Posterior cingulate gyrus (tissue), 11 donors: Measurements from ENCODE around the gene AAK1.
"Not testable (repeated sequence)": the region's sequence is repeated elsewhere in the genome, so short reads cannot be mapped to it uniquely, and the experiment has no call there.

Source experiments
- DNase-seq, 10 donors: peaks; one replicate each; pipeline versions ENCODE4 v3.0.0 to v3.0.0-alpha.2; 2020 to 2021; ENCODE audit warnings: mixed read lengths in 3 of 10
- intact Hi-C: fragments of 100-400 bp; cut with DNase I; formaldehyde crosslinking; loops from one replicate; pipeline ENCODE4 v1.15.1; 2023

Gene AAK1

DNA sequence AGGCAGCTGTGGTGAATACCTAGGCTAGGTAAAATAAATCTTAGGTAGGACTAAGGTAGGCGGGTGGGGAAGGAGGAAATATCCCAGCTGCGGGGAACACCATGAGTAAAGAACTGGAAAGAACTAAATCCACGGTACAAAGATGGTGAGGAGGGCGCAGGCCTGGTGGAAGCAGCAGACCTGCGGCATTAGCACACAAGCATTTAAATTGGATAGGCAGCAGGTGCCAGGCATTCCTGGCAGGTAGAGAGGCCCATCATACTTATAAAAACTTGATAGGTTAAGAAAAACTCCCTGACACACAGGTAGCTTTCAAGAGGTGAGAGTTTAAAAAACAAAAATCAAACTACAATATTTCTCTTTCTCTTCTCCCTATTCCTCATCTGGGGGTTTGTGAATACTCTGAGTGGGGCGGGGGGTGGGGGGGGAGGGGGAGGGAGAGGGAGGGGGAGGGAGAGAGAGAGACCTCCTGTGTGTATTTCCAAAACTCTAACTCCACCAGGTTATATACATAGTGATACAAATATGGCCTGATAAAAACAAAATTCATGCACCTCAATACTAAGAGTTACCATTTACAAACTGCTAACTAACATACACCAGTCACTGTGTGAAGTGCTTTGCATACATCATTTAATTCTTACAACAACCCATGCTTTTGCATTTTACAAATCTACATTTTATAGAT lies 13.5 kb downstream of the AAK1 start:
- no peak for DNase-seq
- intact Hi-C loops: no loop called here

DNA sequence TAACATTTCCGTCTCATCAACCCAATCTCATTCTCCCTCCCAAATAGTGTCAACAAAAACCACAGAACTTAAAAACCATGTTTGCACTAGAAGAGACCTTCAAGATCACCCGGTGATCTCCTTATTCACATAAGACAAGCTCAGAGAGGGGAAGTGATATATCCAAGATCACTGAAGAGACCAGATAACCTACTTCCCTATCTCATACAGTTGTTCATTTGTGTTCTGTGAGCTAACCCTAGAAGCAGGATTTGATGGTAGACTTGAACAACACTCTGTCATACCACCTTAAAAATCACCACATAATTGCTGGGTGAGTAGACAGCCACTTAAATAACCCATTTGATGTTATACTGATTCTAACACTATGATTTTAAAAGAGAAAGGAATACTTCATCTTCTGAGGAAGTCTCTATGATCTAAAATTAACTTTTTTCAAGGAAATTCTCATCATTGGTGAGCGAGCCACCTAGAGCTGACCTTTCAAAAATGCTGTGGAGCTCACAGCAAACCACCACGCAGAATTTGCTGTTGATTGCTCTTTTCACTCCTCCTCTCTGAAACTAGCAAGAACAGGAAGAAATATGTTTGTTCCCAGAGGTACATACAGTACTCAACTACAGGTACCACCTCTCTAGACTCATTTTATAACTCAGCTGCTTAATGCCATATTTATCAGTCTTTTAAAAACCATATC lies 15.1 kb downstream of the AAK1 start:
- no peak for DNase-seq
- intact Hi-C loops: no loop called here

DNA sequence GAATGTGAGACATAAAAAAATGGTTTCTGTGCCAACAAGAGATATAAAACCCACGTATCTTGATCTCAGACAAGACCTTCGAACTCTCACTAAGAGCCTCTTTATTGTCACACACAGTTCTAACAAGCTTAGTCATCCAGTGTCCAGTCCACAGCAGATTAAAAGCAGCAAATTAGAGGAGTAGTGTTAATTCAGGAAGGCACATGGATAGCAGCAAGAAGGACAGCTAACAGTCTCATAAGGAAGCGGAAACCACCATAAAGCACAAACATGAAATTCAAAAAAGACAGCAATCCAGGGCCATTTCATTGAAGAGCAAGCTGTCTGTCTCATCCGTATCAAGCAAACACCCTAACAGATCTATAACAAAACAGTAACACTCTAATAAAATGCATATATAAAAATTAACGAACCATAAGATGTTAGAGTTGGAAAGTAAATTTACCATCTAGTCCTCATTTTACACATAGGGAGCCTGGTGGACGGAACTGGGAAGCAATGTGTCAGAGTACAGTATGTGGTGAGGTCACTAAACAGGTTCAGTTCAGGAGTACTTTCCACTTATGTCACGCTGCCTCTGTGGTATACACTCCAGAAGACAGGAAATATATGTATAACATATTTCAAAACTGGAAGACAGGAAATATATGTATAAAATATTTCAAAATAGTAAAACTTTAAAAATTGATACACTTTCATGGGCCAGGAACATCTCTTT lies 18.3 kb downstream of the AAK1 start:
- DNase-seq: no peak
- intact Hi-C loops: no loop called here

DNA sequence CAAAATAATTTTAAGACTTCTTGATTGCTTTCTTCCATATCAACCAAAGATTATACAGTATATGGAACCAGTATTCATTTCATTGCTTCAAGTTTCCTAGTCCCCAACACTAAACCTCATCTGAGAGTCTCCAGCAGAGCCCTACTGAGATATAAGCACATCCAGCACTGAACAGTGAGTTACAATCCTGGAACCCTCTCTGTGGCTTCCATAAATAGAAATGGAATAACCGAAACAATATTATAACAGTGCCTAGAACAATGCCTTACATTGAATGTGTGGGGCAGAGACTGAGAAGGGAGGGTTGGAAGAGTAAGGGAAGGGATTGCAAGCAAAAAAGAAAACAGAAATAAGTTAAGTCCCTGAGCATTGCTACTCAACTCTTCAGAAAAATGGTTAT lies 18.9 kb downstream of the AAK1 start:
- intact Hi-C loops: no loop called here

DNA sequence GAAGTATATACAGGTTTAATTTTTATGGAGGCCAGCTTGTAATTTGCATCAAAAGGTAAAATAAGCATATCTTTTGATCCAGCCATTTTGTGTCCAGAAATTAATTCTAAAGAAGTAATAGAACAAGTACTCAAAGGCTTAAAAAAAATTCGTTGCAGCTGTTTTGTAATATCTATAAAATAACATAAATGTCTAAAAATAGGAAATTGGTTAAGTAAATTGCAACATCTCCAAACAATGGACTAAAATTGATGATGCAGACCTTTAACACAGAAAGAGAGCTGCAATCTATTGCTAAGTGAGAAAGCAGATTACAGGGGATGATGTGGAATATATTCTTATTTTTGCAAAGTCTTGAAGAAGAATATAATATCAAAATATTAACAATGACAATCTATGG lies 19.4 kb downstream of the AAK1 start:
- DNase-seq: no peak
- intact Hi-C loops: no loop called here

More for the DNA sequence above, 18.9 kb downstream of the AAK1 start:
- DNase-seq: no peak

DNA sequence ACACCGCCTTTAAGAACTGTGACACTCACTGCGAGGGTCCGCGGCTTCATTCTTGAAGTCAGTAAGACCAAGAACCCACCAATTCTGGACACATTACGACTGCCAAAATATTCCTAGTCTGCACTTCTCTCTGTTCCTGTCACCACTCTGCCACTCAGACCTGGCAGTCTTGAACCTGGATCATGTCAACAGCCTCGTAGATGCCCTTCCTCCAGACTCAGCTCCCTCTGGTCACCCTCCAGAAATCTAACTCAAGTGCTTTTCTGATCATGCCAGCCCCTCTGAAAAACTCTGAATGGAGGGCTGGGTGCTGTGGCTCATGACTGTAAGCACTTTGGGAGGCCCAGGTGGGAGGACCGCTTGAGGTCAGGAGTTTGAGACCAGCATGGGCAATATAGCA lies 20.3 kb downstream of the AAK1 start:
- no peak for DNase-seq
- intact Hi-C loops: no loop called here

DNA sequence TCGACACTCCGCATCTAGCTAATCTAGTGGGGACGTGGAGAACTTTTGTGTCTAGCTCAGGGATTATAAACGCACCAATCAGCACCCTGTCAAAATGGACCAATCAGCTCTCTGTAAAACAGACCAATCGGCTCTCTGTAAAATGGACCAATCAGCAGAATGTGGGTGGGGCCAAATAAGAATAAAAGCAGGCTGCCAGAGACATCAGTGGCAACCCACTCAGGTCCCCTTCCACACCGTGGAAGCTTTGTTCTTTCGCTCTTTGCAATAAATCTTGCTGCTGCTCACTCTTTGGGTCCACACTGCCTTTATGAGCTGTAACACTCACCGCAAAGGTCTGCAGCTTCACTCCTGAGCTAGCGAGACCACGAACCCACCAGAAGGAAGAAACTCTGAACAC lies 20.7 kb downstream of the AAK1 start:
- DNase-seq, intact Hi-C loops: not testable (repeated sequence)

DNA sequence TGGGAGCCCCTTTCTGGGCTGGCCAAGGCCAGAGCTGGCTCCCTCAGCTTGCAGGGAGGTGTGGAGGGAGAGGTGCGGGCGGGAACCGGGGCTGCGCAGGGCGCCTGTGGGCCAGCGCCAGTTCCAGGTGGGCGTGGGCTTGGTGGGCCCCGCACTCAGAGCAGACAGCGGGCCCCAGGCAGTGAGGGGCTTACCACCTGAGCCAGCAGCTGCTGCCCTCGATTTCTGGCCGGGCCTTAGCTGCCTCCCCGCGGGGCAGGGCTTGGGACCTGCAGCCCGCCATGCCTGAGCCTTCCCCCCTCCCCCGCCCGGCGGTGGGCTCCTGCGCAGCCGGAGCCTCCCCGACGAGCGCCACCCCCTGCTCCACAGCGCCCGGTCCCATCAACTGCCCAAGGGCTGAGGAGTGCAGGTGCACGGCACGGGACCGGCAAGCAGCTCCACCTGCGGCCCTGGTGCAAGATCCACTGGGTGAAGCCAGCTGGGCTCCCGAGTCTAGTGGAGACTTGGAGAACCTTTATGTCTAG lies 21.5 kb downstream of the AAK1 start:
- intact Hi-C loops, DNase-seq: not testable (repeated sequence)

DNA sequence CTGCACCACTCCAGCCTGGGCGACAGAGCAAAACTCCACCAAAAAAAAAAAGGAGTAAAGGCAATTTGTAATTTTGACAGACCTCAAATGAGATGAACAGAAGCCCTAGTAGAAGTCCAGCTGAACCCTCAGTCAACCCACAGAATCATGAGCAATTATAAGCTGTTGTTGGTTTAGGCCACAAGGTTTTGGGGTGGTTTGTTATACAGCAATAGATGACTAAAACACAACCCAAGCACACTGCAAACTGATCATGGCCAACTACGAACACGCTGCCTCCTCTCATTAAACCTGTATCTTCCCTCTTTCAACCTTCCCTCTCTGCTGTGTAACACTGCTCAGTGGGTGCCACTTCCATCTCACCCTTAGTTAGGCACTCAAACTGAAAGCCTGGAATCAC lies 22.1 kb downstream of the AAK1 start:
- no peak for DNase-seq
- intact Hi-C loops: no loop called here

DNA sequence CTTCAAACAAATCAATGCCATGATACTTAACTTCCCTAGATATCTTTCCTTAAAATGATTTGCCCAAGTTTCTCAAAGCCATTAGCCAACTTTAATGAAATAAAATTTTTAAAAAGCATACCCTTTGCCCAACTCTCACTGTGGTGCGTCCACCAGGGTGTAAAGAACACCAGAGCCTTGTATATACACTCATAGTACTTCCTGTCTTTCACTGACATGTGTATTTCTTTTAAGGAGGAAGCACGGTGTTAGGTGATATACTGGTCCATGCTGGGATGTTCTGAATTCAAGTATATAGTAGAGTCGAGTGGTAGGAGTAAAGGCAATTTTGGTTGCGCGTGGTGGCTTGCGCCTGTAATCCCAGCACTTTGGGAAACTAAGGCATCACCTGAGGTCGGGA lies 22.7 kb downstream of the AAK1 start:
- intact Hi-C loops: no loop called here

DNA sequence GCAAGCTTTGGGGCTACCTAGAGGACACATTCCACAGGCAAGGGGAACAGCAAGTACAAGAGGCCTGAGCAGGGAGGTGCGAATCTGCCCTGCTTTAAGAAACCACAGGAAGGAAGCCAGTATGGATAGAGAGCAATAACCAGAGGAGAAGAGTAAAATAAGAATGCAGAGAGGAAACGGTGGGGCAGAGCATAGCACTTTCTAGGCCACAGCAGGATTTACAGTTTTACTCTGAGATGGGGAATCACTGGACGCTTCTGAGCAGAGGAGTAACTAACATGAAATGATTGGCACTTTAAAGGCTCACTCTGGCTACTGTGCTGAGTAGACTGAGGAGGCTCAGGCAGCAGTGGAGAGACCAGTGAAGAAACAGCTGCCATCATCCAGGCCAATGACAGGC lies 23.8 kb downstream of the AAK1 start:
- DNase-seq: no peak
- intact Hi-C loops: no loop called here

More for the DNA sequence above, 22.7 kb downstream of the AAK1 start:
- no peak for DNase-seq

DNA sequence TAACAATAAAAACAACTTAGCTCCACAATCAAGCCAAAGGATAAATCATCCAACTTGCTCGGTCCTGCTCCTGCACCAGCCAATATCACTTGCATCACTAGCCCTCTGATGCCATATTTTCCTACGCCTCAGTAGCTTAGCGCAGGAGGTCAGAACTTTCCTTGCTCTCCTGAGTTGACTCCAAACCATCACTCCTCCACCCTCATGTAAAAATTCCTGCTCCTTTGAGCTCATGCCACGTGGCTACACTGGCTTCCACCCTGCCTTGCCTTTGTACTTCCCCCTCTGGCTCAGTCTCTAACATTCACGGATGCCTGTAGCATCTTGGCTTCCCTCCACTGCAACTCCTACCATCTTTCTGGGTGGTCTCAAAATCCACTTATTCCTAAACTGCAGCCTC lies 25.2 kb downstream of the AAK1 start:
- DNase-seq: no peak
- intact Hi-C loops: no loop called here

DNA sequence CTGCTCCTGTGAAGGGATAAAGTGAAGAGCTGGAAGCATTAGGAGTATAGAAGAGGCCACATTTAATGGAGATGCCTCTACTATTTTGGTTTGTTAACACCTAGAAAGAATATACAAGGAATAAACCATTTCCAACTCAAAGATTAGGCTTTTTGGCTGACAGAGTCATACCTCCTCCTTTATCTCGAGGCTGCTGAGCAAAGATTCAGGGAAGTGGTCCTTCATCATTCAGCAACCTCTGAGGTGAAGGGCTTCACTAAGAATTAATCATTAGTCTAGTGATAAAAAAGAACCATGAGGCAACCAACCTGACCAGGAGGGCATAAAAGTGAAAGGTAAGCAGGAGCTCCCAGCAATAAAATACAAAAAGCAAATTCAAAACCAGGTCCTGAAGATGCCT lies 25.8 kb downstream of the AAK1 start:
- intact Hi-C loops: no loop called here
- no peak for DNase-seq

DNA sequence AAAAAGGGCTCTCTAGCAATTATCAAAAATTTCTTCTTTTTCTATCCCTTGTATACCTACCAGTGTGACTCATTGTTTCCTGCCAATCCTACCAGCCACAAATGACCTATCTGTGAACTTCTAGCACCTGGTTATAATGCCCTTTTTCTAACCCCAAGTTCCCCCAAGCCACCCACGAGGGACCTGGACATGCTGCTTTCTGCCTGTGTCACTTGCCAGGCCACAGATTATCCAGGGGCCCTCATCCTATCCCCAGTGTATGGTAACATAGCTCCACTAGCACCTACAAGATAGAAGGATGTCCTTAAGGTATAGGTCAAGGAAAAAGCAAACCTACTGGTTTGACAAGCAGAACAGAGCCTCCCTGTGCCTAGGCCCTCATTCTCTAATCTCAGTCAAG lies 26.8 kb downstream of the AAK1 start:
- intact Hi-C loops: no loop called here

DNA sequence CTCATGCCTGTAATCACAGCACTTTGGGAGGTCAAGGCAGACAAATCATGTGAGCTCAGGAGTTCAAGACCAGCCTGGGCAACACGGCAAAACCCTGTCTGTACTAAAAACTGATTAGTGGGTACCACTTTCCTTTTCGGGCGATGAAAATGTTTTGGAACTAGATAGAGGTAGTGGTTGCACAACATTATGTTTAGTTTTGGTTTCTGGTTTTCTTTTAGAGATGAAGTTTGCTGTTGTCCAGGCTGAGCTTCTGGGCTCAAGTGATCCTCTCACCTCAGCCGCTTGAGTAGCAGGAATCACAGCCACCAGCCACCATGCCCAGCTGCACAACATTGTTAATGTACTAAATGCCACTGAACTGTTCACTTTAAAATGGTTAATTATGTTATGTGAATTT lies 27.6 kb downstream of the AAK1 start:
- intact Hi-C loops: no loop called here
- DNase-seq: no peak

More for the DNA sequence above, 26.8 kb downstream of the AAK1 start:
- no peak for DNase-seq

DNA sequence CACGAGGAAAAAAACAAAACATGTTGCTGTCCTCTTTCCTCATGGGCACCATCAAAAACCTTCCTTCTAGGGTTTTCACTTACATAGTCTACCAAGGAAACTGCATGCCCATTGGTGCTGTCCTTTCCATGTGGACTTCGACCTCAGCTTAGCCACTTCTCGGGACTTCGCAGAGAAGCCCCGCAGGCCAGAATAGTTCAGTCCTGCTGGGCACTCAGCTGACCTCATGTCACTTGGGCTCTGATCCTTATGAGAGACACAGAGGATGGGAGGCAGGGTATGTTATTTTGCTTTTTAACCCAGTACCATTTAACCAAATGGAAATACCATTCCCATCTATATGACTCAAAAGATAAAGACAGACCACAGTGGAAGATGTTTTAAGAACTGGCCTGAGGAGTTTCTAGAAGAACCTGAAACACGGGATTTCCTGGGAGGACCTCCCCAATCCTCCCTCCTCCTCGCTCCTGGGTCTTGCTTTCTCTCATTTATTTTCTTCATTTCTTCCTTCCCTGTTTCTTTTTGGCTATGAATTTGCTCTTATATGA lies 28.4 kb downstream of the AAK1 start:
- intact Hi-C loops: no loop called here
- no peak for DNase-seq

DNA sequence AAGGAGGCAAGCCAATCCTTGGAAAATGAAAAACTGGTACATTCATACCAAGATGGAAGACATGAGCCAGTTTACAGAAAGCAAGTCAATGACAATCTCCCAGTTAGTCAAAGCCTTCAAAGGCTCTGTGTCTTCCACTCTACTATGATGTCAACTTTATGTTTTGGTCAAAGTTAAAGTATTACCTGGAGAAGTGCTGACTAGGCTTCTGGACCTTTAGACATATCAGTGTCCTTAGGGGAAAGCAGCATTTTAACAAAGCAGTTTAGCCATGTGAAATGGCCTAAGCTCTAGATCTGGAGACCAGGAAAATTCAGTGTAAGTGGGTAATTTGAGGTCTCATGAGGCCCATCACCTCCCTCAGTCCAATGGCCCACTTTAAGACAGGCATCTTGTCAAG lies 30.8 kb downstream of the AAK1 start:
- DNase-seq: no peak
- intact Hi-C loops: no loop called here

DNA sequence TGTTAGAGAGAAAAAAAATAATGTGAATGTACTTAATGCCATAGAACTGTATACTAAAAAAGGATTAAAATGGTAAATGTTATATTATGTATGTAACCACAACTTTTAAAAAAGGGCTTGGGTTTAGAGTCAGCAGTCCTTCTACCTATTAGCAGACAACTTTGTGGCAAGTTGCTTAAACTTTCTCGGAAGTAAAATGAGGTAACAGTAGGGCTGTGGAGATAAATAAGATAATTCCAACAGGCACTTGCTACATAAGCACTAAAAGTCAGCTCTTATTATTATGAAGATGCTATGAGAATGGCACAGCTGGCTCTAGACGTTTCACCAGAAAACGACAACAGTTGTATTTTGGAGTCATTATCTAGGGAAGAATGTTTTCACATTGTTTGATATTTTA lies 31.3 kb downstream of the AAK1 start:
- intact Hi-C loops: no loop called here
- DNase-seq: no peak

DNA sequence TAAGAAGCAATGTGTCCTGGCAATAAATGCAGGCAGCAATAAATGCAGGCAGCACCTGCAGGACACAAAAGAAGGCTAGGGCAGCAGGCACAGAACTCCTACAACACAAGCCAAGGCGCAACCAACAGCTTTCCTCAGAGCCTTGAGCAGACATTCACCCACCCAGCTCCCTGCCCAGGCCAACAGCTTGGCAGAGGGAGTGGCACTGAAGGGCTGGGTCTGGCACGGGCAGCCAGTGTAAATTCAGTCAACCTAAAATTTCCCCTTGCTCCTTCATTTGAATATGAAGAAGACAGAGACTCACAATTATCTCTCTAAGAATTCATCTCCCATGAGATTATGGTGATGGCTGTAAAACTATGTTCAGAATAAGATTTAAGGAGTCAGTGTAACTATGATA lies 35.4 kb downstream of the AAK1 start:
- no peak for DNase-seq
- intact Hi-C loops: no loop called here

DNA sequence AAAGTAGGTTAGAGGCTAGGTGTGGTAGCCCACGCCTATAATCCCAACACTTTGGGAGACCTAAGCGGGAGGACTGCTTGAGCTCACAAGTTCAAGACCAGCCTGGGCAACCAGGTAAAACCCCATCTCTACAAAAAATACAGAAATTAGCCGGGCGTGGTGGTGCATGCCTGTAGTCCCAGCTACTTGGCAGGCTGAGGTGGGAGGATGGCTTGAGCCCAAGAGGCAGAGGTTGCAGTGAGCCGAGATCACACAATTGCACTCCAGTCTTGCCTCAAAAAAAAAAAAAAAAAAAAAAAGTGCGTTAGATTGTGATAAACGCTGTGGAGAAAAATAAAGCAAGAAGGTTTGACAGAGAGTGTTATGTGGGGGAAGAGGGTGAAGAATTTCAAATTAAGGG lies 36.8 kb downstream of the AAK1 start:
- DNase-seq, intact Hi-C loops: not testable (repeated sequence)

DNA sequence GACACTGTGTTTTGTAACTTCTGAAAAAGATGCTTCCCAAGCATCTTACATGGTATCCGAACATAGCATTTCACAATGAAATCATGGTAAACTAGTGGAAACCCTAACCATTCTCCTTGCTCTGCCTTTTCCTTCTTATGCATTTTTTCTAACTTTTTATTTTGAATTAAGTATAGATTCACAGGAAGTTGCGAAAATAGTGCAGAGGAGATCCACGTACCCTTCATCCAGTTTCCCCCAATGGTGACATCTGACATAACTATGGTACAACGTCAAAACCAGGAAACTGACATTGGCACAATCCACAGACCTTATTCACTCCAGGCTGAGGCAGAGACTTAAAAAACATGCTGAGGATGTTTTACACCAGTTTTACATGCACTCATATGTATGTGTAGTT lies 38.3 kb downstream of the AAK1 start:
- intact Hi-C loops: no loop called here
- no peak for DNase-seq
